OCI-LY1 (cell line): ENCODE results near the gene PAQR6.

Experiments
- CTCF ChIP-seq: fragments of 200-600 bp; sonication (generic), shearing (Covaris generic); IDR thresholded peaks from 2 replicates; pipeline ENCODE4 v1.5.1; 2017; ENCODE audit warnings: mild to moderate bottlenecking, antibody characterized with exemption, low read length, moderate library complexity, mixed read lengths
- EZH2 ChIP-seq: fragments of 200-600 bp; sonication (generic), shearing (Covaris generic); IDR thresholded peaks from 2 replicates; pipeline ENCODE4 v1.8.0; 2017; ENCODE audit warnings: borderline replicate concordance, mixed run types, mild to moderate bottlenecking, antibody characterized with exemption, low read length, moderate library complexity, mixed read lengths

GRCh38 chr1:156236164-156236563 is 11.7 kb downstream of the PAQR6 start:
- no peak for TF ChIP-seq CTCF
- TF ChIP-seq EZH2, result no peak
